HepG2 (cell line): Measurements from ENCODE around the gene TATDN3. TPM values are rescaled to one million over a fixed set of nuclear protein-coding genes. Genes with fewer than 3 reads are reported as not detected.

ENCODE experiments used
- ETV5 ChIP-seq: IDR thresholded peaks from 2 replicates; pipeline ENCODE4 v1.6.1; 2018; ENCODE audit warnings: missing biosample characterization, missing genetic modification reagents, inconsistent platforms, borderline replicate concordance
- MED8 ChIP-seq: sonication (generic); formaldehyde crosslinking; IDR thresholded peaks from 2 replicates; pipeline ENCODE4 v1.8.1; 2023; ENCODE audit warnings: mild to moderate bottlenecking, missing genetic modification reagents; ENCODE audit not compliant: insufficient replicate concordance
- PTBP1 ChIP-seq: fragments of 200-400 bp; formaldehyde crosslinking; IDR thresholded peaks from 2 replicates; pipeline ENCODE4 v1.6.1; 2018; ENCODE audit warnings: low read length, low read depth; ENCODE audit not compliant: poor library complexity, severe bottlenecking
- TAF1 ChIP-seq: sonication (generic); formaldehyde crosslinking; IDR thresholded peaks from 2 replicates; pipeline ENCODE4 v1.4.0; 2020; ENCODE audit warnings: missing genetic modification reagents
- ZBTB38 ChIP-seq: sonication (generic); formaldehyde crosslinking; IDR thresholded peaks from 2 replicates; pipeline ENCODE4 v1.5.1; 2020; ENCODE audit warnings: mild to moderate bottlenecking, missing genetic modification reagents
- ZFP36L1 ChIP-seq: sonication (generic); formaldehyde crosslinking; IDR thresholded peaks from 2 replicates; pipeline ENCODE4 v1.8.0; 2022; ENCODE audit warnings: mild to moderate bottlenecking, missing genetic modification reagents, moderate library complexity
- ZNF124 ChIP-seq: sonication (generic); formaldehyde crosslinking; IDR thresholded peaks from 2 replicates; pipeline ENCODE4 v1.4.0; 2020; ENCODE audit warnings: missing genetic modification reagents
- ZNF232 ChIP-seq: sonication (generic); formaldehyde crosslinking; IDR thresholded peaks from 2 replicates; pipeline ENCODE4 v1.4.0; 2020; ENCODE audit warnings: missing genetic modification reagents, borderline replicate concordance
- ZNF296 ChIP-seq: sonication (generic); formaldehyde crosslinking; conservative IDR thresholded peaks from 2 replicates; pipeline ENCODE4 v1.5.0; 2020; ENCODE audit warnings: mild to moderate bottlenecking, missing genetic modification reagents
- ZNF501 ChIP-seq: sonication (generic); formaldehyde crosslinking; IDR thresholded peaks from 2 replicates; pipeline ENCODE4 v1.5.1; 2020; ENCODE audit warnings: mild to moderate bottlenecking, moderate library complexity, missing genetic modification reagents
- ZNF672 ChIP-seq: sonication (generic); formaldehyde crosslinking; IDR thresholded peaks from 2 replicates; pipeline ENCODE4 v1.8.1; 2022; ENCODE audit warnings: missing genetic modification reagents
- ZNF678 ChIP-seq: sonication (generic); formaldehyde crosslinking; IDR thresholded peaks from 2 replicates; pipeline ENCODE4 v1.4.0; 2020; ENCODE audit warnings: mild to moderate bottlenecking, missing genetic modification reagents
- polyA plus RNA-seq, 8 experiments: library from polyadenylated mRNA; depleted of rRNA in 3 of 8; stranded (reverse) in 7 of 8; unstranded in 1 of 8; fragments of >200 nt; fragmentation: Illumina TruSeq in 4 of 8; extraction: Trizol in 4 of 8; gene quantifications; 2 replicates each; pipeline versions ENCODE4 v1.2.1 to v1.2.3, GENCODE V29; 2011 to 2016; ENCODE audit warnings: low read depth in 4 of 8, missing spikeins in 1 of 8, mixed read lengths in 1 of 8; ENCODE audit not compliant: insufficient read depth in 1 of 8
- total RNA-seq, 5 experiments: library from RNA; depleted of rRNA; stranded (reverse); fragments of >200 nt; fragmentation: Illumina TruSeq; extraction: Trizol; gene quantifications; 2 replicates each; pipeline ENCODE4 v1.2.3, GENCODE V29; 2016; ENCODE audit warnings: low read depth in 1 of 5
- TF ChIP-seq, protein P1 (sequence below): fragments of 450-650 bp; IDR thresholded peaks from 2 replicates; pipeline ENCODE4 v1.6.1; 2017; ENCODE audit warnings: mild to moderate bottlenecking
- TF ChIP-seq, protein P2 (sequence below): sonication (generic); formaldehyde crosslinking; IDR thresholded peaks from 2 replicates; pipeline ENCODE4 v1.5.0; 2020; ENCODE audit warnings: mild to moderate bottlenecking, missing genetic modification reagents, borderline replicate concordance
- TF ChIP-seq, protein P3 (sequence below): sonication (generic); formaldehyde crosslinking; IDR thresholded peaks from 2 replicates; pipeline ENCODE4 v1.9.0; 2022; ENCODE audit warnings: low read depth, missing genetic modification reagents
- TF ChIP-seq, protein P4 (sequence below): sonication (generic); formaldehyde crosslinking; conservative IDR thresholded peaks from 2 replicates; pipeline ENCODE4 v1.4.0; 2020; ENCODE audit warnings: missing genetic modification reagents

The TATDN3 gene
- total and polyA plus RNA-seq, 2 of the 13 experiments (the other 11 are each of a cell fraction or from before 2014, with no cell fraction given): 7.3 to 8.6 TPM

DNA sequence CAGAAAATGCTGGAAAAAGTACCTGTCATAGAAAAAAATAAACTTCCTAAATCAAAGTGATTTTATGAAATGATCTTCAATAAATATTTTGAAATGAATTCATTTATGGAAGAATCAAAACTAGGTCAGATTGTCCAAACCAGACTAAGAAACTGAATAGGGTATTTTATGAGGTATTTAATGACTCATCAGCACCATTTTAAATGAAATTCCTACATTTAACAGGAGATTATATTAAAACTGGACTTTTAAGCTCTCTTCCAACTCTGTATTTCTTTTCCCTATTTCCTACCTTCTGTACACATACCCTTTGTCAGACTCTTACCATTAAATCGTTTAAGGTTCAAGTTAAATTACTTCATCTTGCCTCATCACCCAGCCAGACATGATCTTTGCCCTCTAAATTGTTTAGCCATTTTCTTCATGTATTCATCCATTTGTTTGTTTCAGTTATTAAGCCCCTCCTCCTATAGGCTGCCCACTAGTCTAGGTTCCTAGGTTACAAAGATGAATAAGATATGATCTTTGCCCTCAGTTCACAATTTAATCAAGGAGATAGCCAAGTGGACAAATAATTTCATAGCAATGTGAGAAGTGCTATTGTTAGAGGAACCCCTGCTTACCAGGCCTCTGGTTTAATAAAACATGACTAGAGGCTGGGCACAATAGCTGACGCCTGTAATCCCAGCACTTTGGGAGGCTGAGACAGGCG is 25.0 kb downstream of the TATDN3 start (continued):
- TF ChIP-seq MED8 (CRISPR knock-in tag) (no peak), ZNF672 (CRISPR knock-in tag) (no peak), PTBP1 (no peak), ZNF124 (CRISPR knock-in tag) (no peak), ZNF501 (CRISPR knock-in tag) (no peak), ZNF296 (CRISPR knock-in tag) (no peak), ZNF678 (no peak), TAF1 (CRISPR knock-in tag) (no peak), ZBTB38 (CRISPR knock-in tag) (no peak), ZNF232 (no peak), ZFP36L1 (CRISPR knock-in tag) (no peak), ETV5 (CRISPR knock-in tag) (no peak; the same call in 1 of the 2 replicates)
- TF ChIP-seq, protein P1, sequence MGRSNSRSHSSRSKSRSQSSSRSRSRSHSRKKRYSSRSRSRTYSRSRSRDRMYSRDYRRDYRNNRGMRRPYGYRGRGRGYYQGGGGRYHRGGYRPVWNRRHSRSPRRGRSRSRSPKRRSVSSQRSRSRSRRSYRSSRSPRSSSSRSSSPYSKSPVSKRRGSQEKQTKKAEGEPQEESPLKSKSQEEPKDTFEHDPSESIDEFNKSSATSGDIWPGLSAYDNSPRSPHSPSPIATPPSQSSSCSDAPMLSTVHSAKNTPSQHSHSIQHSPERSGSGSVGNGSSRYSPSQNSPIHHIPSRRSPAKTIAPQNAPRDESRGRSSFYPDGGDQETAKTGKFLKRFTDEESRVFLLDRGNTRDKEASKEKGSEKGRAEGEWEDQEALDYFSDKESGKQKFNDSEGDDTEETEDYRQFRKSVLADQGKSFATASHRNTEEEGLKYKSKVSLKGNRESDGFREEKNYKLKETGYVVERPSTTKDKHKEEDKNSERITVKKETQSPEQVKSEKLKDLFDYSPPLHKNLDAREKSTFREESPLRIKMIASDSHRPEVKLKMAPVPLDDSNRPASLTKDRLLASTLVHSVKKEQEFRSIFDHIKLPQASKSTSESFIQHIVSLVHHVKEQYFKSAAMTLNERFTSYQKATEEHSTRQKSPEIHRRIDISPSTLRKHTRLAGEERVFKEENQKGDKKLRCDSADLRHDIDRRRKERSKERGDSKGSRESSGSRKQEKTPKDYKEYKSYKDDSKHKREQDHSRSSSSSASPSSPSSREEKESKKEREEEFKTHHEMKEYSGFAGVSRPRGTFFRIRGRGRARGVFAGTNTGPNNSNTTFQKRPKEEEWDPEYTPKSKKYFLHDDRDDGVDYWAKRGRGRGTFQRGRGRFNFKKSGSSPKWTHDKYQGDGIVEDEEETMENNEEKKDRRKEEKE: no peak
- TF ChIP-seq, protein P2, sequence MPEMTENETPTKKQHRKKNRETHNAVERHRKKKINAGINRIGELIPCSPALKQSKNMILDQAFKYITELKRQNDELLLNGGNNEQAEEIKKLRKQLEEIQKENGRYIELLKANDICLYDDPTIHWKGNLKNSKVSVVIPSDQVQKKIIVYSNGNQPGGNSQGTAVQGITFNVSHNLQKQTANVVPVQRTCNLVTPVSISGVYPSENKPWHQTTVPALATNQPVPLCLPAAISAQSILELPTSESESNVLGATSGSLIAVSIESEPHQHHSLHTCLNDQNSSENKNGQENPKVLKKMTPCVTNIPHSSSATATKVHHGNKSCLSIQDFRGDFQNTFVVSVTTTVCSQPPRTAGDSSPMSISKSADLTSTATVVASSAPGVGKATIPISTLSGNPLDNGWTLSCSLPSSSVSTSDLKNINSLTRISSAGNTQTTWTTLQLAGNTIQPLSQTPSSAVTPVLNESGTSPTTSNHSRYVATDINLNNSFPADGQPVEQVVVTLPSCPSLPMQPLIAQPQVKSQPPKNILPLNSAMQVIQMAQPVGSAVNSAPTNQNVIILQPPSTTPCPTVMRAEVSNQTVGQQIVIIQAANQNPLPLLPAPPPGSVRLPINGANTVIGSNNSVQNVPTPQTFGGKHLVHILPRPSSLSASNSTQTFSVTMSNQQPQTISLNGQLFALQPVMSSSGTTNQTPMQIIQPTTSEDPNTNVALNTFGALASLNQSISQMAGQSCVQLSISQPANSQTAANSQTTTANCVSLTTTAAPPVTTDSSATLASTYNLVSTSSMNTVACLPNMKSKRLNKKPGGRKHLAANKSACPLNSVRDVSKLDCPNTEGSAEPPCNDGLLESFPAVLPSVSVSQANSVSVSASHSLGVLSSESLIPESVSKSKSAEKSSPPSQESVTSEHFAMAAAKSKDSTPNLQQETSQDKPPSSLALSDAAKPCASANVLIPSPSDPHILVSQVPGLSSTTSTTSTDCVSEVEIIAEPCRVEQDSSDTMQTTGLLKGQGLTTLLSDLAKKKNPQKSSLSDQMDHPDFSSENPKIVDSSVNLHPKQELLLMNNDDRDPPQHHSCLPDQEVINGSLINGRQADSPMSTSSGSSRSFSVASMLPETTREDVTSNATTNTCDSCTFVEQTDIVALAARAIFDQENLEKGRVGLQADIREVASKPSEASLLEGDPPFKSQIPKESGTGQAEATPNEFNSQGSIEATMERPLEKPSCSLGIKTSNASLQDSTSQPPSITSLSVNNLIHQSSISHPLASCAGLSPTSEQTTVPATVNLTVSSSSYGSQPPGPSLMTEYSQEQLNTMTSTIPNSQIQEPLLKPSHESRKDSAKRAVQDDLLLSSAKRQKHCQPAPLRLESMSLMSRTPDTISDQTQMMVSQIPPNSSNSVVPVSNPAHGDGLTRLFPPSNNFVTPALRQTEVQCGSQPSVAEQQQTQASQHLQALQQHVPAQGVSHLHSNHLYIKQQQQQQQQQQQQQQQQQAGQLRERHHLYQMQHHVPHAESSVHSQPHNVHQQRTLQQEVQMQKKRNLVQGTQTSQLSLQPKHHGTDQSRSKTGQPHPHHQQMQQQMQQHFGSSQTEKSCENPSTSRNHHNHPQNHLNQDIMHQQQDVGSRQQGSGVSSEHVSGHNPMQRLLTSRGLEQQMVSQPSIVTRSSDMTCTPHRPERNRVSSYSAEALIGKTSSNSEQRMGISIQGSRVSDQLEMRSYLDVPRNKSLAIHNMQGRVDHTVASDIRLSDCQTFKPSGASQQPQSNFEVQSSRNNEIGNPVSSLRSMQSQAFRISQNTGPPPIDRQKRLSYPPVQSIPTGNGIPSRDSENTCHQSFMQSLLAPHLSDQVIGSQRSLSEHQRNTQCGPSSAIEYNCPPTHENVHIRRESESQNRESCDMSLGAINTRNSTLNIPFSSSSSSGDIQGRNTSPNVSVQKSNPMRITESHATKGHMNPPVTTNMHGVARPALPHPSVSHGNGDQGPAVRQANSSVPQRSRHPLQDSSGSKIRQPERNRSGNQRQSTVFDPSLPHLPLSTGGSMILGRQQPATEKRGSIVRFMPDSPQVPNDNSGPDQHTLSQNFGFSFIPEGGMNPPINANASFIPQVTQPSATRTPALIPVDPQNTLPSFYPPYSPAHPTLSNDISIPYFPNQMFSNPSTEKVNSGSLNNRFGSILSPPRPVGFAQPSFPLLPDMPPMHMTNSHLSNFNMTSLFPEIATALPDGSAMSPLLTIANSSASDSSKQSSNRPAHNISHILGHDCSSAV (CRISPR knock-in tag): no peak
- TF ChIP-seq, protein P3, sequence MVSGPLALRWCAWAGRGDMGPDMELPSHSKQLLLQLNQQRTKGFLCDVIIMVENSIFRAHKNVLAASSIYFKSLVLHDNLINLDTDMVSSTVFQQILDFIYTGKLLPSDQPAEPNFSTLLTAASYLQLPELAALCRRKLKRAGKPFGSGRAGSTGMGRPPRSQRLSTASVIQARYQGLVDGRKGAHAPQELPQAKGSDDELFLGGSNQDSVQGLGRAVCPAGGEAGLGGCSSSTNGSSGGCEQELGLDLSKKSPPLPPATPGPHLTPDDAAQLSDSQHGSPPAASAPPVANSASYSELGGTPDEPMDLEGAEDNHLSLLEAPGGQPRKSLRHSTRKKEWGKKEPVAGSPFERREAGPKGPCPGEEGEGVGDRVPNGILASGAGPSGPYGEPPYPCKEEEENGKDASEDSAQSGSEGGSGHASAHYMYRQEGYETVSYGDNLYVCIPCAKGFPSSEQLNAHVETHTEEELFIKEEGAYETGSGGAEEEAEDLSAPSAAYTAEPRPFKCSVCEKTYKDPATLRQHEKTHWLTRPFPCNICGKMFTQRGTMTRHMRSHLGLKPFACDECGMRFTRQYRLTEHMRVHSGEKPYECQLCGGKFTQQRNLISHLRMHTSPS (CRISPR knock-in tag): no peak
- TF ChIP-seq, protein P4, sequence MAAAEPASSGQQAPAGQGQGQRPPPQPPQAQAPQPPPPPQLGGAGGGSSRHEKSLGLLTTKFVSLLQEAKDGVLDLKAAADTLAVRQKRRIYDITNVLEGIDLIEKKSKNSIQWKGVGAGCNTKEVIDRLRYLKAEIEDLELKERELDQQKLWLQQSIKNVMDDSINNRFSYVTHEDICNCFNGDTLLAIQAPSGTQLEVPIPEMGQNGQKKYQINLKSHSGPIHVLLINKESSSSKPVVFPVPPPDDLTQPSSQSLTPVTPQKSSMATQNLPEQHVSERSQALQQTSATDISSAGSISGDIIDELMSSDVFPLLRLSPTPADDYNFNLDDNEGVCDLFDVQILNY (CRISPR knock-in tag): no peak
